Chondrocyte (in vitro differentiated cells): ENCODE data around the gene VAMP3. TPM values are rescaled to one million over a fixed set of nuclear protein-coding genes. Genes with fewer than 3 reads are reported as not detected.

ENCODE experiments used
- DNase-seq: peaks from one replicate; pipeline ENCODE4 v3.0.0; 2021; ENCODE audit warnings: mixed read lengths, low spot score
- H3K27ac Mint-ChIP-seq: one replicate; pipeline ENCODE4 v1.8.0; 2021; ENCODE audit warnings: mild to moderate bottlenecking, moderate library complexity, mixed read lengths; ENCODE audit not compliant: unreplicated experiment
- H3K27me3 Mint-ChIP-seq: 2 replicates; pipeline ENCODE4 v1.8.0; 2021; ENCODE audit warnings: low read depth, mixed read lengths
- H3K36me3 Mint-ChIP-seq: 2 replicates; pipeline ENCODE4 v1.8.0; 2021; ENCODE audit warnings: low read depth, mixed read lengths
- H3K4me1 Mint-ChIP-seq: 2 replicates; pipeline ENCODE4 v1.8.0; 2021; ENCODE audit warnings: low read depth, mild to moderate bottlenecking, mixed read lengths
- H3K4me3 Mint-ChIP-seq: one replicate; pipeline ENCODE4 v1.8.0; 2021; ENCODE audit warnings: mild to moderate bottlenecking, moderate library complexity, mixed read lengths; ENCODE audit not compliant: unreplicated experiment
- H3K9me3 Mint-ChIP-seq: 2 replicates; pipeline ENCODE4 v1.8.0; 2021; ENCODE audit warnings: low read depth, mixed read lengths
- total RNA-seq: library from RNA; stranded (reverse); gene quantifications from 3 replicates; pipeline ENCODE4 v1.2.1, GENCODE V29; 2021
- TF ChIP-seq, protein P1 (sequence below): fragments of 200-600 bp; sonication (generic); IDR thresholded peaks from 2 replicates; pipeline ENCODE4 v1.5.0; 2021; ENCODE audit warnings: antibody characterized with exemption, mild to moderate bottlenecking, moderate library complexity

Gene VAMP3
- total RNA-seq, 1 donor from 2014 or later: 110 TPM

DNA sequence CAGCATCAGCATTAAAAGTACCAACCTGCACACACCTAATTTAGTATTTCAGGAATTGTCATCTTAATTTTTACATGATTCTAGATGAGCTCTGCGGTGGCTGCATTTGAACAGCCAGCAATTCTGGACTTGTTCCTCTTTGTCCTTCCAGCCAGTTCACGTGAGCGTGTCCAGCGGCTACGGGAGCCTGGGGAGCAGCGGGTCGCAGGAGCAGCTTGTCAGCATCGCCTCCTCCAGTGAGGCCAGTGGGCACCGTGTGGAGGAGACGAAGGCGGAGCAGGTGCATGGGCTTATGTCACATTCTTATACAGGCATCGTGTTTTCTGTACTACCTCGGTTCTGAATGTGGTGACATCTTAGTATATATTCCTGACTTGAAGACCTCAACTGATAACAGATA is 38.6 kb downstream of the VAMP3 start:
- H3K36me3 Mint-ChIP-seq: peaks cover 21% of the 10 kb centered on the region
- TF ChIP-seq, protein P1, sequence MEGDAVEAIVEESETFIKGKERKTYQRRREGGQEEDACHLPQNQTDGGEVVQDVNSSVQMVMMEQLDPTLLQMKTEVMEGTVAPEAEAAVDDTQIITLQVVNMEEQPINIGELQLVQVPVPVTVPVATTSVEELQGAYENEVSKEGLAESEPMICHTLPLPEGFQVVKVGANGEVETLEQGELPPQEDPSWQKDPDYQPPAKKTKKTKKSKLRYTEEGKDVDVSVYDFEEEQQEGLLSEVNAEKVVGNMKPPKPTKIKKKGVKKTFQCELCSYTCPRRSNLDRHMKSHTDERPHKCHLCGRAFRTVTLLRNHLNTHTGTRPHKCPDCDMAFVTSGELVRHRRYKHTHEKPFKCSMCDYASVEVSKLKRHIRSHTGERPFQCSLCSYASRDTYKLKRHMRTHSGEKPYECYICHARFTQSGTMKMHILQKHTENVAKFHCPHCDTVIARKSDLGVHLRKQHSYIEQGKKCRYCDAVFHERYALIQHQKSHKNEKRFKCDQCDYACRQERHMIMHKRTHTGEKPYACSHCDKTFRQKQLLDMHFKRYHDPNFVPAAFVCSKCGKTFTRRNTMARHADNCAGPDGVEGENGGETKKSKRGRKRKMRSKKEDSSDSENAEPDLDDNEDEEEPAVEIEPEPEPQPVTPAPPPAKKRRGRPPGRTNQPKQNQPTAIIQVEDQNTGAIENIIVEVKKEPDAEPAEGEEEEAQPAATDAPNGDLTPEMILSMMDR: no peak
- no peak overlapping the region for H3K27ac Mint-ChIP-seq
- peaks cover 15% of the 10 kb centered on the region for H3K9me3 Mint-ChIP-seq
- no peak for DNase-seq
- H3K4me3 Mint-ChIP-seq: no peak overlapping the region
- H3K4me1 Mint-ChIP-seq: peaks cover 3% of the 10 kb centered on the region
- H3K27me3 Mint-ChIP-seq: no peaks in the 10 kb centered on the region

DNA sequence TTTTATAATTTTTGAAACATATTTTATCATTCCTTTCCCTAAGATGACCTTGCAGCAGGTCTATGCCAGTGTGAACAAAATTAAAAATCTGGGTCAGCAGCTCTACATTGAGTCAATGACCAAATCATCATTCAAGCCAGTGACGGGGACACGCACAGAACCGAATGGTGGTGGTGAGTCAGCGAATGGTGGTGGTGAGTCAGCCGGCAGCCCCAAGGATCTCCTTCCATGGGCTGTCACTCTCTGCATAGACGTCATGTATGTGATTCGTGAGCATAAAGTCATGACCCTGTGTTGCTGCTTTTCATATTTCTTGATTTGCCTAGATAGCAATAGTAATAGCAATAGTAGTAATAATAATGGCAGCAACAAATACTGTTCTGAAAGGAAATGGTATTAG is 39.3 kb downstream of the VAMP3 start:
- no peak overlapping the region for H3K4me3 Mint-ChIP-seq
- TF ChIP-seq, protein P1: no peak
- H3K36me3 Mint-ChIP-seq: peaks cover 23% of the 10 kb centered on the region
- peaks cover 3% of the 10 kb centered on the region for H3K4me1 Mint-ChIP-seq
- H3K27me3 Mint-ChIP-seq: no peaks in the 10 kb centered on the region
- no peak for DNase-seq
- H3K27ac Mint-ChIP-seq: no peak overlapping the region
- peaks cover 19% of the 10 kb centered on the region for H3K9me3 Mint-ChIP-seq

DNA sequence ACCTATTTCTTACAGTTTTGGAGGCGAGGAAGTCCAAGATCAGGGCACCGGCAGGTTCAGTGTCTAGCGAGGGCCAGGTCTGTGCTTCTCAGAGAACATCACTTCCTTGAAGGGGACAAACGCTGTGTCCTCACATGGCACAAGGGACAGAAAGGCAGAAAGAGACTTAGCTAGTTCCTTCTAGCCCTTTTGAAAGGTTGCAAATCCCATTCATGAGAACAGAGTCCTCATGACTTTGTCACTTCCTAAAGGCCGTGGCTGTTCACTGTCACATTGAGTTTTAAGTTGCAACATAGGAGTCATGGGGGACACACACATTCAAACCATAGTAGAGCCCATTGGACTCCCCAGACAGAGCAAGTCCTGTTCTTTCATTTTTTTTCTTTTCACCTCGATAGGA is 40.4 kb downstream of the VAMP3 start:
- H3K36me3 Mint-ChIP-seq: peaks cover 23% of the 10 kb centered on the region
- peaks cover 20% of the 10 kb centered on the region for H3K9me3 Mint-ChIP-seq
- TF ChIP-seq, protein P1: no peak
- no peak overlapping the region for H3K27ac Mint-ChIP-seq
- H3K4me1 Mint-ChIP-seq: peaks cover 3% of the 10 kb centered on the region
- no peak overlapping the region for H3K4me3 Mint-ChIP-seq
- no peak for DNase-seq
- H3K27me3 Mint-ChIP-seq: no peaks in the 10 kb centered on the region

DNA sequence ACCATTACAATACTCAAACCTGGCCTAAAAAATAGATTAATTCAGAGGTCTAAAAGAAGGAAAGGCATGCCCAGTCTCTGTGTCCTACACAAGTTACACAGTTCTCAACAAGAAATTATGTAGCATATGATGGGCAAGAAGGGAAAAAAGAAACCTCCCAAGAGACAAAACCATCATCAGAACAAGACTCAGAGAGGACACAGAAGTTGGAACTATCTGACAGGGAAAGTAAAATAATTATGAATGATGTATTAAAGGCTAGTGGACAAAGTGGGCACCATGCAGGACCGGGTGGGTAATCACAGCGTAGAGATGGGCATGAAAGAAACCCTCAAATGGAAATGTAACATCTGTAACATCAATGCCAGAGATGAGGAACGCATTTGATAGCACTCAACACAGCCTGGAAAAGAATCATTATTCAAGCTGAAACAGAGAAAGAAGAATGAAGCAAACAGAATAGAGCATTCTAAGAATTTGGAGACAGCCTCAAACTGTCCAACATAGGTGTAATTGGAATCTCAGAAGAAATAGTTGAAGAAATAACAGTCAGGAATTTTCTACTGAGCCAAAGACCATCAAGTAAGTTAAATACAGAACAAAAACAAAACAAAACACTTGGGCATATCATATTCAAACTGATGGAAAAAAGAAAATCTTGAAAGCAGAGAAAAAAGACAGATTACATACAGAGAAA is 42.7 kb downstream of the VAMP3 start:
- Mint-ChIP-seq H3K4me1 (peaks cover 3% of the 10 kb centered on the region), H3K9me3 (peaks cover 20% of the 10 kb centered on the region), H3K27me3 (no peaks in the 10 kb centered on the region), H3K27ac (no peak overlapping the region), H3K36me3 (peaks cover 23% of the 10 kb centered on the region), H3K4me3 (no peak overlapping the region)
- no peak for DNase-seq
- TF ChIP-seq, protein P1: no peak

DNA sequence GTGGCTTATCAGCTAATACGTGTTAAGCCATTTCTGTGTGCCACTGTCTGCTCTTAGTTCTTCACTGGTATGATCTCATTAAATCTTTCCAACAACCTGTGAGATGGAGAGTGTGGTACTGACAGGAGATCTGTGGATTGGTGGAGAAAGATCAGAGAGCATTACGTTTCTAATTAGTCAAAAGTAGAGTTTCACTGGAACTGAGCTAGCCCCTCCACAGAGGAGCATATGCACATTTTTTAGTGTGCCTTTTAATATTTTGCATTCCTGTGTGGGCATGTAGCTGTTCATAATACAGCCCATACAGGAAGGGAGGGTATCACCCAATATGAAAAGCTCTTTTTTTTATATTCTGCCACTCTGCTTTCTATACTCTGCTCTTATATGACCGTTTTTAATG is 50.2 kb downstream of the VAMP3 start:
- no peak for DNase-seq
- no peak overlapping the region for H3K27ac Mint-ChIP-seq
- no peak overlapping the region for H3K4me3 Mint-ChIP-seq
- H3K4me1 Mint-ChIP-seq: no peaks in the 10 kb centered on the region
- H3K9me3 Mint-ChIP-seq: no peaks in the 10 kb centered on the region
- peaks cover 7% of the 10 kb centered on the region for H3K36me3 Mint-ChIP-seq
- H3K27me3 Mint-ChIP-seq: no peaks in the 10 kb centered on the region
- TF ChIP-seq, protein P1: no peak
